K562 (cell line): ENCODE results near the gene TBC1D16. TPM values are rescaled to one million over a fixed set of nuclear protein-coding genes. Genes with fewer than 3 reads are reported as not detected.

ENCODE experiments used
- ATAC-seq: fragments of 200-7000 bp; cut with Tn5 transposase; 3 replicates; pipeline ENCODE4 v1.9.1; 2020; ENCODE audit warnings: moderate library complexity
- BruUV-seq: library from RNA; stranded (reverse); fragments of 400-500 nt; replicated peaks from 2 replicates; lab custom pipeline; 2021; lab: Mats Ljungman, UMichigan
- CTCF ChIA-PET: fragments of 300-600 bp; formaldehyde crosslinking; extraction: SDS; loops from one replicate; lab custom pipeline; 2021; ENCODE audit warnings: low intra/inter-chr PET ratio; lab: Yijun Ruan, JAX
- POLR2A ChIA-PET: fragments of 300-600, 350-650 bp; sonication (Branson Sonifier 250); formaldehyde crosslinking; extraction: SDS; loops from one replicate; lab custom pipeline; 2021; ENCODE audit warnings: antibody characterized with exemption, inconsistent platforms; lab: Yijun Ruan, JAX
- DNase-seq, 4 experiments: peaks; one replicate each; pipeline versions ENCODE4 v3.0.0 to v3.0.0-alpha.2; 2011 to 2018; ENCODE audit warnings: low spot score in 3 of 4, mixed read lengths in 3 of 4; ENCODE audit errors: extremely low read depth in 1 of 4
- FAIRE-seq: peaks from 2 replicates; lab custom pipeline; 2011; peaks lifted over from hg19 to GRCh38; lab: Jason Lieb, UNC
- H2AFZ ChIP-seq: 2 replicates; pipeline ENCODE4 v1.6.0; 2011; ENCODE audit warnings: low read depth, low read length, control low read depth, inconsistent platforms
- H3K27ac ChIP-seq: fragments of 200-600 bp; 3 replicates; pipeline ENCODE4 v1.8.0; 2011; ENCODE audit warnings: low read depth, mild to moderate bottlenecking, control low read depth, inconsistent platforms, low read length, moderate library complexity, mixed read lengths; ENCODE audit errors: extremely low read depth
- H3K27me3 ChIP-seq, 2 experiments: fragments of 300-600 bp in 1 of 2; 2 replicates in 1 of 2; 3 replicates in 1 of 2; pipeline versions ENCODE4 v1.6.0 to v1.8.0; 2011; ENCODE audit warnings: inconsistent platforms in 2 of 2, low read length in 2 of 2, mild to moderate bottlenecking in 1 of 2, mixed read lengths in 1 of 2, moderate library complexity in 1 of 2; ENCODE audit not compliant: control insufficient read depth in 2 of 2, insufficient read depth in 2 of 2
- H3K36me3 ChIP-seq: fragments of 300-600 bp; 3 replicates; pipeline ENCODE4 v1.8.0; 2011; ENCODE audit warnings: mild to moderate bottlenecking, low read length, inconsistent platforms; ENCODE audit not compliant: control insufficient read depth, insufficient read depth
- H3K4me1 ChIP-seq, 2 experiments: fragments of 200-600 bp in 1 of 2; replicated peaks in 1 of 2; 2 replicates in 1 of 2; 3 replicates in 1 of 2; pipeline versions ENCODE4 v1.5.1 to v1.8.0; 2011; ENCODE audit warnings: inconsistent platforms in 2 of 2, low read length in 2 of 2, mild to moderate bottlenecking in 1 of 2, mixed read lengths in 1 of 2, moderate library complexity in 1 of 2; ENCODE audit not compliant: control insufficient read depth in 2 of 2, insufficient read depth in 2 of 2
- H3K4me2 ChIP-seq: 2 replicates; pipeline ENCODE4 v1.6.1; 2011; ENCODE audit warnings: low read length, control low read depth, inconsistent platforms, mixed read lengths; ENCODE audit not compliant: insufficient read depth
- H3K4me3 ChIP-seq: fragments of 200-600 bp; sonication (generic), shearing (Covaris generic); 2 replicates; pipeline ENCODE4 v1.5.1; 2016; ENCODE audit warnings: control low read depth, inconsistent platforms
- H3K79me2 ChIP-seq: fragments of 200-600 bp; 3 replicates; pipeline ENCODE4 v1.8.0; 2011; ENCODE audit warnings: low read length, inconsistent platforms; ENCODE audit not compliant: control insufficient read depth, insufficient read depth
- H3K9ac ChIP-seq, 2 experiments: 2 replicates each; pipeline versions ENCODE4 v1.6.0 to v1.6.1; 2011; ENCODE audit warnings: low read depth in 2 of 2, low read length in 2 of 2, control low read depth in 1 of 2, inconsistent platforms in 1 of 2, mild to moderate bottlenecking in 1 of 2, mixed read lengths in 1 of 2; ENCODE audit not compliant: insufficient read depth in 1 of 2
- H3K9me1 ChIP-seq: one replicate; pipeline ENCODE4 v1.6.0; 2011; ENCODE audit warnings: inconsistent platforms, mild to moderate bottlenecking, low read length, moderate library complexity; ENCODE audit not compliant: control insufficient read depth, insufficient read depth
- H3K9me3 ChIP-seq: replicated peaks from 2 replicates; pipeline ENCODE4 v1.5.1; 2011; ENCODE audit warnings: low read depth, low read length, inconsistent platforms; ENCODE audit not compliant: control insufficient read depth, insufficient read depth
- H4K20me1 ChIP-seq: replicated peaks from 2 replicates; pipeline ENCODE4 v1.6.1; 2011; ENCODE audit warnings: low read length, inconsistent platforms, mixed read lengths; ENCODE audit not compliant: control insufficient read depth, insufficient read depth
- ATF6 ChIP-seq: sonication (generic); formaldehyde crosslinking; IDR thresholded peaks from 2 replicates; pipeline ENCODE4 v1.4.0; 2020; ENCODE audit warnings: mild to moderate bottlenecking, missing genetic modification reagents
- ELK1 ChIP-seq: sonication (generic); formaldehyde crosslinking; IDR thresholded peaks from 2 replicates; pipeline ENCODE4 v1.8.1; 2022; ENCODE audit warnings: missing genetic modification reagents
- ETV6 ChIP-seq, 3 experiments: fragments of 150-350 bp in 1 of 3; sonication (generic) in 1 of 3; formaldehyde crosslinking in 1 of 3; IDR thresholded peaks; 2 replicates each; pipeline versions ENCODE4 v1.6.1 to v1.8.0; 2014 to 2022; ENCODE audit warnings: borderline replicate concordance in 2 of 3, low read depth in 2 of 3, antibody characterized with exemption in 1 of 3, low read length in 1 of 3, mild to moderate bottlenecking in 1 of 3, missing genetic modification reagents in 1 of 3
- KDM5B ChIP-seq: fragments of 200-600 bp; sonication (generic); IDR thresholded peaks from 2 replicates; pipeline ENCODE4 v1.6.1; 2012; ENCODE audit warnings: low read depth, mild to moderate bottlenecking, moderate library complexity, low read length, control low read depth, inconsistent platforms; ENCODE audit not compliant: insufficient replicate concordance
- RFX7 ChIP-seq: fragments of 250-450 bp; sonication (Bioruptor Pico); IDR thresholded peaks from 2 replicates; pipeline ENCODE4 v1.5.1; 2021; ENCODE audit warnings: mild to moderate bottlenecking
- TEAD1 ChIP-seq, 2 experiments: fragments of 450-650 bp in 1 of 2; sonication (generic) in 1 of 2; formaldehyde crosslinking; IDR thresholded peaks; 2 replicates each; pipeline versions ENCODE4 v1.4.0 to v1.8.0; 2020 to 2022; ENCODE audit warnings: mild to moderate bottlenecking in 2 of 2, missing genetic modification reagents in 1 of 2
- WGBS: fragments of 100-300 bp; shearing (Covaris generic); methylation state at CpG from one replicate; pipeline ENCODE4 v1.1.6; 2016; ENCODE audit warnings: low coverage, mixed read lengths; ENCODE audit not compliant: insufficient coverage; ENCODE audit errors: missing lambda C conversion rate; 5-methylcytosine and 5-hydroxymethylcytosine counted together
- in situ Hi-C: fragments of 300-500 bp; cut with MboI; formaldehyde crosslinking; loops from 4 replicates; pipeline ENCODE4 v1.15.0; 2018; ENCODE audit warnings: inconsistent platforms, mixed read lengths
- intact Hi-C: fragments of 100-400 bp; cut with micrococcal nuclease; formaldehyde crosslinking; loops from 2 replicates; pipeline ENCODE4 v1.14.2; 2022
- polyA plus RNA-seq, 8 experiments: library from polyadenylated mRNA; depleted of rRNA in 4 of 8; stranded (reverse) in 5 of 8; unstranded in 3 of 8; fragments of >200 nt; fragmentation: Nextera tagmentation in 2 of 8; fragmentation: Illumina TruSeq in 1 of 8; extraction: Ambion mirVana in 2 of 8; extraction: Trizol in 1 of 8; gene quantifications; 2 replicates each; pipeline versions ENCODE4 v1.2.1 to v1.2.3, GENCODE V29; 2011 to 2014; ENCODE audit warnings: inconsistent platforms in 1 of 8, missing spikeins in 1 of 8
- total RNA-seq, 7 experiments: library from RNA; depleted of rRNA in 6 of 7; stranded (reverse); fragments of >200 nt in 6 of 7; fragmentation: Illumina TruSeq in 2 of 7; extraction: Trizol in 2 of 7; gene quantifications; 2 replicates each; pipeline versions ENCODE4 v1.2.1 to v1.2.3, GENCODE V29; 2011 to 2021; ENCODE audit warnings: low replicate concordance in 1 of 7

Gene TBC1D16
- total and polyA plus RNA-seq, 9 of the 15 experiments (the other 6 are each of a cell fraction or from before 2014, with no cell fraction given), result 0.01 to 0.20 (median 0.03) TPM; not detected in 1

- no peaks in the 10 kb centered on the region for H3K79me2 ChIP-seq
- WGBS, result 2% methylated on average over 6 of the region's 7 CpGs
- H3K9me1 ChIP-seq, result peaks cover 2% of the 10 kb centered on the region
- no peaks in the 10 kb centered on the region for H3K36me3 ChIP-seq
- H3K4me2 ChIP-seq, result no peak overlapping the region
- no peak overlapping the region for H3K4me3 ChIP-seq
- TF ChIP-seq RFX7 (CRISPR knock-in tag) (no peak), ETV6 (IDR thresholded peaks at IDR 0.05; ENCODE audit: borderline replicate concordance in 1 of 2, low read depth in 2 of 2, low read length in 1 of 2) (no peak), ETV6 (CRISPR knock-in tag; IDR thresholded peaks at IDR 0.05; ENCODE audit: borderline replicate concordance) (no peak), TEAD1 (CRISPR knock-in tag; IDR thresholded peaks at IDR 0.05) (no peak), ATF6 (CRISPR knock-in tag) (no peak), KDM5B (no peak), ELK1 (CRISPR knock-in tag) (no peak)
- FAIRE-seq (no peak), ATAC-seq (no peak), DNase-seq (no peak)
- in situ Hi-C loops (no loop called here), intact Hi-C loops (no loop called here)
- POLR2A ChIA-PET, result interaction anchor here (0.6 to 2.2 kb wide), 3 partner anchors 10 to 155 kb away, joined by 3 to 7 read pairs (median 4); no protein-coding TSS in a partner anchor
- no peaks in the 10 kb centered on the region for H3K9me3 ChIP-seq
- no peak overlapping the region for H2AFZ ChIP-seq
- H3K27ac ChIP-seq, result no peak overlapping the region
- no TSS peak for BruUV-seq
- H3K4me1 ChIP-seq, result peaks cover 0 to 44% of the 10 kb centered on the region in 2 experiments; a peak in 2 of 5 replicates
- CTCF ChIA-PET, result interaction anchor here (0.6 kb wide), 1 partner anchor 230 kb away, joined by 3 read pairs; no protein-coding TSS in a partner anchor
- peaks cover 34% of the 10 kb centered on the region for H4K20me1 ChIP-seq
- H3K27me3 ChIP-seq, result peaks cover 59 to 86% of the 10 kb centered on the region in 2 experiments
- H3K9ac ChIP-seq, result no peak overlapping the region
Observed at GRCh38 chr17:79939094-79939435, 96.6 kb downstream of the TBC1D16 start.
